GM18526 (cell line): Measurements from ENCODE around the gene GRID1.

Experiments used
- POLR2A ChIP-seq: IDR thresholded peaks from 3 replicates; pipeline ENCODE4 v1.6.1; 2011; ENCODE audit not compliant: insufficient read length; ENCODE audit errors: extremely low read depth

GRID1 gene

DNA sequence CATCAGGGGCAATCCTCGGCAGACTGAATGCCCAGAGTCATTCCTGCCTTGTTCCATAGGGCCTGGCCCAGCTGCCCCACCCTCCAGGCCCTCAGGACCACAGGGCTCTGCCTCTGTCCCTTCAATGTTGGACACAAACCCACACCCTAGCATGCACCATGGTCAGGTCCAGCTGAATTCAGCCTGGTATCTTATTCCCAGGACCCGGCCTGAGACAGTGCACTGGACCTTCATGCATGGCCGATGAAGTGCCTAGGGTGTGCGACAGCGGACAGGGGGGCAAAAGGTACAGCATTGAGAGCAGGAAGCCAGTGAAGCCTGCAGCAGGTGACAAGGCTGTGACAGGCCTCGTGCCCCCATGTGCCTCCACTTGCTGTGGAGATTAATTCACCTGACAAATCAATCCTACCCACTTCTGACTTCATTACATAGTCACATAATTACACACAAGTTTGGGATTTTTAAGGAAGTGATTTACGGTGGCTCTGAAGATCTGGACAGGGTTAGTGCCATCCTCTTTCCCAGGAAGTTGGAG lies 261.9 kb downstream of the GRID1 start:
- TF ChIP-seq POLR2A = no peak

DNA sequence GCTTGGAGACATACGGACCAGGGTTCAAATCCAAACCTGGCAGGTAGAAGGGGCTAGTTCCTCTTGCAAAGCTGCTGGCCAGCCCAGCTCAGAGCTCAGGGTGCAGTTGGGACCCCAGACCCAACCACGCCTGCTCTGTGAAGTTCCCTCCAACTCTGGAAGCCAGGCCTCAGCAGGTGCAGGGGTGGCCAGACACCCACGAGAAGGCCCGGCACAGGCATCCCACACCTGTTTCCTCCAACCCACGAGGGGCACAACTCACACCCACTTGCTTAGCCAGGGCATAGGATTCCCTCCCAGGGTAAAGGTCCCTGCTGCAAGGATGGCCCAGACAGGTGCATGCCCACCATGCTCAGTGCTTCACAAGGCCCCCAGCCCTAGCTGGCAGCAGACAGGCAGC lies 262.4 kb downstream of the GRID1 start:
- no peak for TF ChIP-seq POLR2A

DNA sequence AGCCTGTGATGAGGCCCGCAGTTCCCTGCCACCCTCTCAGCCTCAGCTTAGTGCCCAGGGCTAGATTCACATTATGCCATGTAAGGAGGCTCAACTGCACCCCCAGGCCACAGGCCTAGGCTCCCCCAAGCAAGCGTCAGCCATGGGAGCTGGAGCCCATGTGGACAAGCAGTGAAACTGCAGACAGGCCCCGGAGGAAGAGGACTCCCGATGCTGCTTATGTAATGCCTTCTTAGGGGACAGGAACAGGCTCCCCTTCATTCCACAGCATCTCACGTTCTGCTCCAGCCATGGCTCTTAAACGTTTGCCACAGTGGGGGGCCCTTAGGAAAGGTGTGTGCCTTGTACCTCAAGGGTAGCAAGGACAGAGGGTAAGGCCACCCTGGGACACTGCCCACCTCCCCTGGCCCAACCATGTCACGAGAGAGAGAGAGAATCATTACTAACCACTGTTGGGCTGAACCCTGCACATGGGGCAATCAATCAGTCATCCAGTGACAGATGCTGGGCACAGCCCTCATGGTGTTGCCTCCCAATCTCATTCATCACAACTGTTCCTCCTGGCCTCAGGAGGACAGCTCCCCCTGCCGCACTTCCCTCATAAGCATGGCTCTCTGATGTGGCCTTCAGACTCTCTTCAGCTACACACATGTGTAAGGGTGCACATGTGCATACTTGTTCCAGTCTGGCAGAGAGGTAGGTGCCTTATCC lies 263.0 kb downstream of the GRID1 start:
- TF ChIP-seq POLR2A = no peak

DNA sequence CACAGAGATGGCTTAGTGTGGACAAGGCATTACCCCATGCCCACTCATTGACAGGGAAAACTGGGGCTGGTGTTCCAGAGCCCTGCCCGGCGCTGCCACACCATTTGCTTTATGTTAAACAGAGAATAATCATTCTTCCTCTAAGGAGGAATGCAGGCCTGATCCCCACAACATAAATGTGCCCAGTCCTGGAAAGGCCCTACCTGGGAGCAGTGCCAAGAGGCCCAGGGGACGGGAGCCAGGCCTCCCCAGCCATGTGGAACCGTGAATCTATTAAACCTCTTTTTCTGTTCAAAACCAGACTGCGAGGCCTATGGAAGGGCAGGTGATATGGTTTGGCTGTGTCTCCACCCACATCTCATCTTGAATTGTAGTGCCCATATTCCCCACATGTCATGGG lies 264.1 kb downstream of the GRID1 start:
- TF ChIP-seq POLR2A = no peak

DNA sequence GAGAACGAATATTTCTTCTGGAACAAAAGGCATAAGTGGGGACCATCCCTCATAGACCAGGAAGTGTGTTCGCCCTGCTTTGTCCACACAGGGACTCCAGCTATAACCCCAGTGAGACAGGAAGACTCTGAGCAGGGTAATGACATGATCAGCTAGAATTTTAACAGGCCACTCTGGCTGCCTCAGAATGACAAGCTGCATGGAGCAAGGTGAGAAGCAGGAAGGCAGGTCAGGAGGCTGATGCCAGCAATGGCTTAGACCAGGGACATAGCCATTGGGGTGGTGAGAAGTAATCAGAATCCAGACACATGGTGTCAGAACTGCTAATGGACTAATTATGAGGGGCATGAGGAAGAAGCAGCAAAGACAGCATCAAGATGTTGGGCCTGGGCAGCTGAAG lies 264.6 kb downstream of the GRID1 start:
- no peak for TF ChIP-seq POLR2A

DNA sequence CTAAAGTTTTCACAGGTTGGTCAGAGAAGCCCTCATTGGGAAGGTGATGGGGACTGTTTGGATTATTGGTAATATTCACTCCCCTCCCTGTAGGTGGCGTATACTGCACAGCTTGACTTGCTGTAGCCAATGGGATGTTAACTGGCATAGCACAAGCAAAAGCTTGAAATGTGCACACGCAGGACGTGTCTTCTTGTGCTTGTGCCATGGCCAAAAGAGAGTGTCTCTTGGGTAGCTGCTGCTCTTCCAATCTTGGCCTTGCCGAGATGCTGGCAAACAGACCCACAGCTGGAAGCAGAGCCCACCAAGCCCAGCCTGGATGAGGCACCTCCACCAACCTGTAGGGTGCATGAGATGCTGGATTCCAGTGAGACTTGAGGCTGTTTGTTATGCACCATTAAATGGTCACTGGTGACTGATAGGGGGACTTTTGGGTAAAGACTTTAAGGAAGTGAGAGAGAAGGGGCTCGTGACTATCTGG lies 266.0 kb downstream of the GRID1 start:
- no peak for TF ChIP-seq POLR2A

DNA sequence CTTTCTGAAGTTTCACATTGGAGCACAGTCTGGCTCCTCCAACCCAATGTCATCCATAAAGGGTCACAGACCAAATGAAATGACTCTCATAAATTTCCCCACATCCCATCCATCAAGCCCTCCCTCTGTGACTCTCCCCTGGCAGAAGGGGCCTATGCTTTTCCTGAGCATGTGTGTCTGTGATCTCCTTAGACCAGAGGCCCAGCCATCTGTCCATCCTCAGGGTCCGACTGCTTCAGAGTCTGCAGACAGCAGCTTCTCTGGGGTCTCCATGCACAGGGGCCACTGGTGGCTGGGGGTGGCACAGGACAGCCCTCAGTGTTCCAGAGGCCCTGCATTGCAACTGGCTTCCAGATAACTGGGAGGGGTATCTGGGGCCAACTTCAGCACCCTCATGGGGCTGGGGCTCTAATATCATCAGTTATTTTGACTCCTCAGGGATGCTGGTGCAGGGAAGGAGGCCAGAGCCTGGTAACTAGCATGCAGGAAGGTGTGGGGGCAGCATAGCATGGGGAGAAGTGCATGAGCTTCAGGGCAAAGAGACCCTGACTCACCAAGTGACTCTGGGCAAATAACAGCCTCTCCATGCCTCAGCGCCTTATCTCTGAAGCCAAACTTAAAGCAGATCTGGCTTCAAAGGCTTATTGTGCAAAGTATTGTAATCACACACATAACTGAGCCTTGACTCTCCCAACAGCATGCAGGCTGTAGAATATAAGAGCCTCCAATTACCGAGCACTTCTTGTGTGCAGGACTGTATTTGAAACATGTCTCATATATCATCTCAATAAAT lies 266.9 kb downstream of the GRID1 start:
- TF ChIP-seq POLR2A = no peak

DNA sequence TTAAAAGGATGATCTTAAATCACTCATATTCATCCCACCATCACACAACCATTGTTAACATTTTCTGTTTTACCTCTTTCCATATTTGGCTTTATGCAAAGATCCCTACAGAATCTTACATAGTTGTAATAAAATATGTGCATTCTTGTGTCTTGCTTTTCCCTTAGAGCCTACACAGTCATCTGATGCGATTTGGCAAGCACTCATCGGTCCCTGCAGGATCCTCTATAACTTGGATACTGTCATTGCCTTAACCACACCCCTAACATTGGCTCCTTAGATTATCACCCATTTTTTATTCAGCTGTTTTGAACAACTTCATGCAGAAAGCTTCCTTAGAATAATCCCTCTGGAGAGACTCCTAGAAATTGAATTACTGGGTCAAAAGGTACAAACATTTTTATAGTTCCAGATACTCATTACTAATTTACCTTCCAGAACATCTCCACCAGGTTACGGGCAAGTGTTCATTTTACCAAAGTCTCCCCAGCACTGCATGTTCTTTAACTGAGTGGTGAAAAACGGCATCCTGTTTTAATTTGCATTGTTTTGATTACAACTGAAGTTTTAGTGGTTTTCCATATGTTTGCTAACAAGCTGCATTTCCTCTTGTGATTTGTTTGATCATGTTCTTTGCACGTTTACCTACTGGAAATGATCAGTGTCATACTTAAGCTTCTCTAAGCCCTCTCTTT lies 268.3 kb downstream of the GRID1 start:
- TF ChIP-seq POLR2A = no peak

DNA sequence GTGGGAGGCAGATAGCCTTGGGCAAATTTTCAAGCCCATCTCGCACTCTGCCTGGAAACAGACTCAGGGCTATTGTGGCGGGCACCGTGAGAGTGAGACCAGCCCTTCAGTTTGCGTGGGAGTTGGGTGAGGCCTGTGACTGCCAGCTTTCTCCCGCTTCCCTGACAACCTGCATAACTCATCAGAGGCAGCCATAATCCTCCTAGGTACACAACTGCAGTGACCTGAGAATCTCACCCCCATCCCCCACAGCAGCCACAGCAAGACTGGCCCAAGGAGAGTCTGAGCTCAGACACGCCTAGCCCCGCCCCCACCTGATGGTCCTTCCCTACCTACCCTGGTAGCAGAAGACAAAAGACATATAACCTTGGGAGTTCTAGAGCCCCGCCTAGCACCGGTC lies 275.4 kb downstream of the GRID1 start:
- no peak for TF ChIP-seq POLR2A

DNA sequence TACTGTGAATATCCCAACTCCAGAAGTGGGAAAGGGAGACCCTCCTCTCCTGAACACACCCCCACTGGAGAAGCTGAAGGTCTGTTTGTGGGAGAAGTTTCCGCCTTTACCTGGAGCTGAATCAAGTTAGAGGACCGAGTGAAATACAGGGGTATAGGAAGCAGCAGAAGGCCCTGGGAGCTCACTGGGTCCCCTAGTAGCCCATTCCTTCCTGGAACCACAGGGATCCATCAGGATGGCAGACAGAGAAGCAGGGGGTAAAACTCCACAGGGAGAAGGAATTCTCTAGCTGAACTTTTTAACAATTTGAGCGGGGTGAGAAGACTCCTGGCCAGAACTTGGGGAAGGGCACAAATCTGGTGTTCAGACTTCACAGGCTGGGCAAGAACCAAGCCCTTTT lies 275.8 kb downstream of the GRID1 start:
- no peak for TF ChIP-seq POLR2A

DNA sequence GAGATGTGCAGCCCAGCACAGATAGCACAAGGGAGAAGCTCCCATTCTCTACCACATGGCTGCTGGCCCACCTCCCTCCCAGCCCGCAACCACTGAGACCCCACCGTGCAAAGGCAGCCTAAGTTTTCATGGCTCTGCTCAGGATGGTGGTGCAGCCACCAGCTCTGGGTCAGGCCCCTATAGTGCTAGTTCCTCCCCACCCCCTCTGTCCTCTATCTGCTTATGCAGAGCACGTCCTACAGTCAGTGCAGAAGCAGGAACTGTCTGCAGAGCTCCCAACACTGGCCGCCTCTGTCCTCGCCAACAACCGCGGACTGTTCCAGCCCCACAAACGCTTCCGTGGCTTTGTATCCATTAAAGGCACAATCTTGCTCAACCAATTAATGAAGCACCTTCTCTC lies 278.9 kb downstream of the GRID1 start:
- no peak for TF ChIP-seq POLR2A

DNA sequence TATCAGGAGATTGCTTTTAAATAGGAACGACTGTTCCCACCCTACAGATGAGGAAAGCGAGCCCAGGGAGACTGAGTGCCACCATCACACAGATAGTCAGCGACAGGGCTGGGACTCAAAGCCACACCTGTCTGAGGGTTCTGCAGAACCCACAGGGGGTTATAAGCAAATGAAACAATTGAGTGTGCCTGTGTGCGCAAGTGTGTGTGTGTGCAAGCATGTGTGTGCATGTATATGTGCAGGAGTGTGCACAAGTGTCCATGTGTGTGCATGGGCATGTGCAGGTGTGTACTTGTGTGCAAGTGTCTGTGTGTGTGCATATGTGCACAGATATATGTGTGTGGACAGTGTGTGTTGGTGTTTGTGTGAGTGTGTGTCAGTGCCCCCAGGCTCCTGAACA lies 280.2 kb downstream of the GRID1 start:
- no peak for TF ChIP-seq POLR2A

DNA sequence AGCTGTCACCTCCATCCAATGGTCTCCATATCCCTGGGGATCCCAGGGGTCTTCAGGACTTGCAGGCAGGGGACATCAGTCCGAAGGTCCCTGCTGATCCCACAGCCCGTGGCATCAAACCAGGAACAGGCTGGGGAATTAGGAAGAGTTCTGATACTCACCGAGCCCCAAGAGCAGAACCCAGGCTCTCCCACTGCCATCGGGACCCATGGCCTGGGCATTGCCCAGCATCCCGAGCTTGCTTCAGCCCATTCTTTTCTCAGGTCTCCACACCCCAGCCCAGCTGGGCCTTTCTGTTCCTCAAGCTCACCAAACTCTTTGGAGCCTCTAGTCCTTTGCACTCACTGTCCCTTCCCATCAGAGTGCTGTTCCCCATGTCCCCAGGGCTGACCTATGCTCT lies 280.9 kb downstream of the GRID1 start:
- no peak for TF ChIP-seq POLR2A

DNA sequence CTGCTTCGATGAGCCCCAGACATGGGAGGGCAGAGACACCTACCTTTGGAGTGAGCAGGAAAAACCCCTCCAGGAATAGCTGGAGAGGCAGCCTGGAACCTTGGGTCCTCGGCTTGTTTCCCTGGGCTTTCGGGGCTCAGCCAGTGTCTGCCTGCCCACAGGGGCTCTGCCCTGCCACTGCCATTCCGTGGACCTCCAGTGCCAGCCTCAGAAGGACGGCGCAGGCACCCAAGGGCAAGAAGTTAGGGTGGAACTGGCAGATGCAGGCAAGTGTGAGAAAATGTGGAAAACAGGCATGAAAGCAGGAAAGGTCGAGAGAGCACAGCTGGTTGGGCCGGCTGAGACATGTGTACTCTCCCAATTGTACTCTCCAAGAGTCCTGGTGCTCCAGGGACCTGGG lies 281.5 kb downstream of the GRID1 start:
- TF ChIP-seq POLR2A = no peak

DNA sequence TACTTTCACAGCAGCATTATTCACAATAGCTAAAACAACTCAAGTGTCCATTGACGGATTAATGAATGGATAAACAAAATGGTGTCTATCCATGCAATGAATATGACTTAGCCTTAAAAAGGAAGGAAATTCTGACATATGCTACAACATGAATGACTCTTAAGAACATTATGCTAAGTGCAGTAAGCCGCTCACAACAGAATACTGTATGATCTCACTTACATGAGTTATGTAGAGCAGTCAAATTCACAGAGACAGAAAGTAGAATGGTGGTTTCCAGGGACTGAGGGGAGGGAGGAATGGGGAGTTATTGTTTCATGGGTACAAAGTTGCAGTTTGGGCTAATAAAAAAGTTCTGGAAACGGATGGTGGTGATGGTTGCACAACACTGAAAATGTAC lies 282.0 kb downstream of the GRID1 start:
- no peak for TF ChIP-seq POLR2A

DNA sequence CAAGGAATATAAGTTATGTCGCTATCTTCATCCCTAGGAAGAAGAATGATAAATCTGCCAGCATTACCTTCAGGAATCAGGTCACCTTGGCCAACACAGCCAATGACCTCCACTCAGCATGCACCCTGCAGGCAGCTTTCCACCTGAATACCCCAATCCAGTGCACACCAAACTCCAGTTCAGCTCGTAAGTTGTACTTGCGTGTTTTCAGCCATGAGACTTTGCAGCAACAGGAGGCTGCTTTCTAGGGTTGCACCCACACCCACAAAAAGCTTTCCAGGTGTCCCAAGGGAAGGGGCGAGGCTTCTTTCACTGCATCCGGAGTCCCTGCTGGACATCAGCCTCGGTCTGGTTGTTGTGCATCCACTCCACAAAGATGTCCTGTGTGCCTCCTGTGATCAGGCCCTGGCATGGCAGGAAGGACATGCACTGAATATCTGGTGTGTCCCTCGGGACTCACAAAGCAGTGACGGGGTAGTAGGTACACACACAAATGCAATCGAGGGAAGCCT lies 282.9 kb downstream of the GRID1 start:
- no peak for TF ChIP-seq POLR2A

DNA sequence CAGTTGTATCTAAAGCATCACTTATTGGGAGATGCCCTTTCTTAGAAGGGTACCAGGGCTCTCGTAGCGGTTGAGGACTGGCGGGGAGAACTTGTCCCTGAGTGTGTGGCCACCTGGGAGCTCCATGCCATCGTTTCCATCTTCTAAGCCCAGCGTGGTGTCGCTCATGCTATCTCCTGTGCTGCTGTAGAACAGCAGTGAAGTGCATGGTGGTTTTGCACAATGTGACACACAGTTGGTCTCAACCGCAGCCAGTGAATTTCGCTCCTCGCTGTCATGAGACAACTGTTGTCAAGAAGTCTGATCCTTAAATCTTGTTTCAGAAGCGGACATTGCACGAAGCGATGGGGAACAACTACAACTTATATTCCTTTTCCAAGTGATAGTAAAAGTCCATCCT lies 283.4 kb downstream of the GRID1 start:
- no peak for TF ChIP-seq POLR2A
